Activated naive CD4-positive, alpha-beta T cell treated with anti-CD3 and anti-CD28 coated beads, Interleukin-2, amount 50 U/mL, for 16 hours (primary cell): Measurements from ENCODE around the gene BICD1.
A peak's percentile ranks its signal among the peaks of the same experiment; 100 is the strongest.
"Not testable (repeated sequence)": the region's sequence is repeated elsewhere in the genome, so short reads cannot be mapped to it uniquely, and the experiment has no call there.

ENCODE experiments used
- DNase-seq: peaks from one replicate; pipeline ENCODE4 v3.0.0-alpha.2; 2020

Gene BICD1

DNA sequence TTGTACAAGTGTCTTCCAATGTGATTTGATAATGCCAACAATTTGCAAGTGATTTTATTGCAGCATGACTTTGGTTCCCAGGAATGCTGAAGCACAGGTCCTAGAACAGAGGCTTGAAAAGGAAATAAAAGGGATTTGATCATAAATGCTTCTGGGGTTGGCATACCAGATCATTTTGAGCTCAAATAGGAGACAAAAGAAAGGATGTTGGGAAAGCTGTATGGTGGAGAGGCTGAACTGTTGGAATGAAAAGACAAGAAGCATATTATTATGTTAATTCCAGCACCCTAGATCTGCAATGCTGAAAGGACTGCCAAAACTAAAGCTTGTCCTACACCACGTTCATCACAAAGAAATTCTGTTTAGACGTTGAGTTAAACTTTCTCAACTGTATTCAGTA lies 143.1 kb downstream of the BICD1 start:
- no peak for DNase-seq

DNA sequence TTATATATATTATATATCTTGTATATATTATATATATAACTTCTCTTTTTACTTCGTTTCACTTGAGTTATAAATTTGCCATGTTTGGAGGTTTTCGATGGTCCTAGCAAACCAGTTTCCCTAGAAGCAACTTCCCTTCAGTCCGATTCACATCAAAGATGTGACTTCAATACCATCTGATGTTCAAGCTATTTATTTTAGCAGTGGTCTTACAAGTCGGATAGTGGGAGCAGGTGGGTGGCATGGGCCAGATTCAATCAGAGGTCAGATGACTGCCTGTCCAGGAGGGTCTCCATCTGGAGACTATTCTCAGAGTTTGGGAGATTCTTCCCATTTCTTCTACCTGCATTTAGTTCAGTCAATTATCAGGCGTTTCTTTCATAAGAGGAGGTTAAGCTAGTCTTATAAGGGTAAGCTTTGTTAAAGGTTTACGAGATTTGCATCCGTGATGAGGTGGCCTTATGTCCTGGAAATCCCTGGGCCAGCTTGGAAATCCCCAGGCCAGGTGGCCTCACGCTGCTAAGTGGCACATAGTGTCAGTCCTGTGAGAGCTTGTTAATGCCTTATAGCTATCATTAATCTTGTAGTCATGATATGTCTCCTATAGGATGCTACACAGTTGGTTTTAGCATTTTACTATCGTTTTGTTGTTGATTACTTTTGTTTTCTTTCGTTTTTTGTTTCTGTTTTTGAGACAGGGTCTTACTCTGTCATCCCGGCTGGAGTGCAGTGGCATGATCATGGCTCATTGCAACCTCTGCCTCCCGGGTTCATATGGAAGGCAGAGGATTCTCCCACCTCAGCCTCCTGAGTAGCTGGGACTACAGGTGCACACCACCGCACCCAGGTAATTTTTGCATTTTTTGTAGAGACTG lies 145.8 kb downstream of the BICD1 start:
- DNase-seq: no peak

DNA sequence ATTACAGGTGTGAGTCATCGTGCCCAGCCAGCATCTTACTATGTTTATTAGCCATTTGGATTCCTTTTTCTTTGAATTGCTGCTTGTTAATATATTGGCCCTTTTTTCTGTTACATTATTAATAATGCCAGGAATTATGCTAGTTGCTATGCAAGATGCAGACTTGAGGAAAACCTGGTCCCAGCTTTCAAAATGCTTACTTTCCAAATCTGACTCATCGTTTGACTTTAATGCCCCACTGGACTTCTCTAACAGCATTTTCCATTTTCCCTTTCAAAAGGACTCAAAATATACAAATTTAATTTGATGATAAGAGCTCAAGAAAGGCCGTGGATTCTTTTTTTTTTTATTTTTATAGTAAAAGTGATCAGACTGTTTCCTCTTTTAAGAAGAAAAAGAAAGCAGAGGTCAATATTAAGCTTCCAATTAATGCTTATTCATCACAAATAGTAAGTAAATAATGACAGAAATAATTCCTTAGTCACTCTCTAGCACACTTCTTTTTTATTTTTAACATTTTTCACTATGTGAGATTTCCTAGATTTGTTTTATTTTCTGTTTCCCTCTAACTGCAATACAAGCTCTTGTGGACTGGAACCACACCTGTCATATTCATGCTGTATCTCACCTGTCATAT lies 146.6 kb downstream of the BICD1 start:
- DNase-seq: no peak

DNA sequence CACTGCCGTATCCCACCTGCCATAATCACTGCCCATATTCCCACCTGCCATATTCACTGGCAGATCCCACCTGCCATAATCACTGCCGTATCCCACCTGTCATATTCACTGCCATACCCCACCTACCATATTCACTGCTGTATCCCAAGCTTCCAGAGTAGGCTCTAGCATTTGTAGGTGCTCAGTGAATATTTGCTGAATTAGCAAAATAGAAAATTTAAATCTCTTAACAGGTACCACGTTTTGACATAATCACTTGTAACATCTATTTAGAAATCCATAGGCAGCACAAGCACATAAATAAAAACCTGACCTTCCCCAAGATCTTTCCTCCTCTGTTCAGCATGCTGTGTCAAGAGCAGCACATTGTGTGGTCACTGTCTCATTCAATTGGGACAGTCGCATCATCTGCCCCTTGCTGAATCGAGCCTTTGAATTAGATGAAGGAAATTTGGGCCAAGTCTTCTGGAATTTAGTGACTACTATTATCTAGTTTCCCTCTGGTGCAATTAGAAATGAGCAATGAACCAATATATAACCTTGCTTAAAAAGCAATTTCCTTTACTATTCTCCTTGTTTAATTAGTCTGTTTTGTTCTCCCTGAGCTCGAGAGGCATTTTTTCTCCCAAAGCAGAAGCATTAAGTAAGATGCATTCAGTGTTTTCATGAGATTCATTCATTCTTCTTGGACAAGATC lies 147.8 kb downstream of the BICD1 start:
- DNase-seq: no peak

DNA sequence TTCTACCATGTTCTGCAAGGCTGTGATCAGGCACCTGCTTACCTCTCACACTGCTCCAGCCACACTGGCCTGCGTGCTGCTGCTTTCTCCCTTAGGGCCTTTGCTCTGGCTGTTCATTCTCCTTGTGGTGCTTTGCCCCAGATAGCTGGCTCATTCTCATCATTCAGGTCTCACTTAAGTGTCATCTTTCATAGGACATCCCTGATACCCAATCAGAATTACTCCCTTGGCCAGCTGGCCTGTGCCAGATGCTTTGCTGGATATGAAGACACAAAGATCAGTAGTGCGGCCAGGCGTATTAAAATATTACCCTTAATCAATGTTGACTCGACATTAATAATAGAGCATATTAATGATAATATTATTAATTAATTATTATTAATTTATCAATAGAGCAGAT lies 148.9 kb downstream of the BICD1 start:
- no peak for DNase-seq

DNA sequence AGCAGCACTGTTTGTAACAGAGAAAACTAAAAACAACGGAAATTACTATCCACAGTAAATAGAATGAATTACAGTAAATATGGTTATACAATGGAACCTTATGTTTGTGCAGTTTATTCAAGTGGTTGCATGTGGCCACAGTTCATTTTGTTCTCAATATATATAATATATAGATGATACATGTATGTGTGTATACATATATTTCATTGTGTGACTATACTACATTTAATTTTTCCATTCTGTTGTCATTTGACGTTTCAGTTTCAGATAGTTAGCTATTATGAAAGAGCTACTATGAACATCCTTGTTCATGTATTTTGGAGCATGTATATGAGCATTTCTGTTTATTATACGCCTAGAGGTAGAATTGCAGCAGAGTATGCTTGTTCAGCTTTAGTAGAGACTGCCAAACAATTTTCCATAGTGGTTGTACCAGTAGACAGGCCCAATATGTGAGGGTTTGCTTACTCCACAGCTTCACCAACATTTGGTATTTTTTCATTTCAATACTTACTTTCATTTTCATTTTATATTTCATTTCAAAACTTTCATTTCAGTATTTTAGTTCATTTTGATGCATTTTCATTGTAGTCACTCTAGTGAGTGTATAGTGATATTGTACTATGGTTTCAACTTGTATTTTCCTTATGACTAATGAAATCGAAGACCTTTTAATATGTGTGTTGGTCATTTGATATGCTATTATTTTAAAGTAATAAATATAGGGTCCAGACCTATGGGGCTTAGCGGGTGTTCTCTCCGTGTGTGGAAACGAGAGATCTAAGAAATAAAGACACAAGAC lies 151.2 kb downstream of the BICD1 start:
- DNase-seq: no peak

DNA sequence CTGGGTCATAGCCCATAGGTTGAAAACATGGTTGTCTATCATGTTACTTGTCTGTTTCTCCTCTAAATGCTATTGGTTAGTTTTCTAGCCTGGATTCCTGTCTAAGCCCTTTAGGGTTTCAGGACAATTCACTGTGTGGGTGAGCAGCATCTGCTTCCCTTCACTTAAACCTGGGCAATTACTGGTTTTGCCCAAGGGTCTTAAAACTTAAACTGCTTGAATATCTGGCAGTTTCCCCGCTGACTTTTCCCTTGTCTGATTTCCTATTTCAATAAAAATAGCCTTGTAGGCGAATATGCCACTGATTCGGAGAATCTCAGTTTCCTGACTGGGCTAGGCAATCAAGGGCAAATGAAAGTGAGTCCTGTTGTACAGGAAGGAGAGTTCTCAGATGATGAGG lies 154.0 kb downstream of the BICD1 start:
- no peak for DNase-seq

DNA sequence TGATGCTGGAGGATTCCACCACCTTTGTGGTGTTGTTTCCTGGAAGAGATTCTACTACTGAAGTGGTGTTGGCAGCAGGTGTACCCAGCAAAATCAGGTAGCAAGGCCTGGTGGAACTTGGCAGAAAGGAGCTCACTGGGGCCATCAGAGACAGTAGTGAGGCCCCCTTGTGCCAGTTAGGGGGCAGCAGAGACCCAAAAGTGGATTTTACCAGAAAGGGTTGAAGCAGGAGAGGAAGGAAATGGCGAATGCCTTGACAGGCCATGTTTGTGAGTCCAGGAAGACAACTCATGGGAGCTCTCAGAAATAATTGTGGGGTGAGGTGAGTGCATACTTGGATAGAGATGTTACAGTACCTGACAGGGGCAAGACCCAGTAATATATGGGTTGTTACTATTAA lies 155.0 kb downstream of the BICD1 start:
- DNase-seq: no peak

DNA sequence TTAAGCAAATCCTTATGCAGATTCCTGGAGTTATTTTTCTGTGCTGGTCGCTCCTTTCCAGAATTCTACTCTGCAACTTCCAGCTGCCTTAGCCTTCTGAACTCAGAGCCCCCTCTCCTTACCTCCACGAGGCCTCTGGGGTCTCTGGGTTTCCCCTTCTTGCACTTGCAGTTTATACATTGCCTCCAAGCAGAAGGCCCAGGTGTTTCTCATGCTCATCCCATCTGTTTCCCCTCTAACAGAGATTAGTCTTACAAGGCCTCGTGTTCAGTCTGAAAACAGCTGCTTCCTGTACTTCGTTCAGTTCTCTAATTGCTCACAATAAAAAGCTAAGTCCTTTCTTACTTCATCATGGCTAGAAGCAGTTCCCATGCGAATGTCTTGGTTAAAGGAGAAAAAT lies 158.3 kb downstream of the BICD1 start:
- no peak for DNase-seq

DNA sequence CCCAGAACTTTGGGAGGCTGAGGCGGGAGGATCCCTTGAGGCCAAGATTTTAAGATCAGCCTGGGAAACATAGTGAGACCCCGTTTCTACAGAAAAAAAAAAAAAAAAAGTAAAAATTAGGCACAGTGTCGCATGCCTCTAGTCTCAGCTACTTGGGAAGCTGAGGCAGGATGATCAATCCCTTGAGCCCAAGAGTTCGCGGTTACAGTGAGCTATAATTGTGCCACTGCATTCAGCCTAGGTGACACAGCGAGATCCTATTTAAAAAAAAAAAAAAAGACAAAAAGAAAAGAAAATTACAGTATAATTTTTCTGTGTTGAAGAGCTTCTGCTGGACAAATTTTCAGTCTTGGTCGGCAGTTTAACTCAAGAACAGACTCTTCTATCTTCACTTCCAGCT lies 158.8 kb downstream of the BICD1 start:
- DNase-seq: no peak

DNA sequence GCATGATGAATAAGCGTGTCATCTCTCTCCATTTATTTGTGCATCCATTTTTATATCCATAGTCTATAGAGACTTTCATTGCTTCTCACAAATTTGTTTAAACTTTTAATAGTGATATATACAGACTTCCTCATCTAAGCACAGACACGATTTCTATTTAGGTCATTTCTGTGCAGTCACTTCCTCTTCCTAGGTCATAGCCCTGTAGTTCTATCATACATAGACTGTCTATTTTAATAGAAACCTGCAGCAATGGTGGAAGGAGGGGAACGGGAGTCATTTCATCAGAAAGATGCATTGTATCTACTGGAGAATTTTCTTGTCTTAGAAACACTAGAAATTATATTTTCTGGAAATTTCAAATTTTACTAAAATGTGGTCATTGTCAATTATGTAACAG lies 159.3 kb downstream of the BICD1 start:
- no peak for DNase-seq

DNA sequence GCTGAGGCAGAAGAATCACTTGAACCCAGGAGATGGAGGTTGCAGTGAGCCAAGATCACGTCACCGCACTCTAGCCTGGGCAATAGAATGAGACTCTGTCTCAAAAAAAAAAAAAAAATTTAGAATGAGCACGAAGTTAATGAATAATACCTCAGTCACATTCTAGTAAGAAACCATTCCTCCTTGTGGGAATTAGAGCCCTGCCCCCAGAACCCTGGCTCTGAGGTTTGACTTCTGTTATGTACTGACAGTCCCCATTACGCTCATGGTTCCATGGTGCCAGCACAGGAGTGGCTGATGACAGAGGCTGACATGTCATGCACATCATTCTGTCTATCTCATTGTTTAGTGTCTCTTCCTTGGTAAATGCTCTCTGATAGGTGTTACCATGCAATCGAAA lies 160.1 kb downstream of the BICD1 start:
- DNase-seq: no peak

DNA sequence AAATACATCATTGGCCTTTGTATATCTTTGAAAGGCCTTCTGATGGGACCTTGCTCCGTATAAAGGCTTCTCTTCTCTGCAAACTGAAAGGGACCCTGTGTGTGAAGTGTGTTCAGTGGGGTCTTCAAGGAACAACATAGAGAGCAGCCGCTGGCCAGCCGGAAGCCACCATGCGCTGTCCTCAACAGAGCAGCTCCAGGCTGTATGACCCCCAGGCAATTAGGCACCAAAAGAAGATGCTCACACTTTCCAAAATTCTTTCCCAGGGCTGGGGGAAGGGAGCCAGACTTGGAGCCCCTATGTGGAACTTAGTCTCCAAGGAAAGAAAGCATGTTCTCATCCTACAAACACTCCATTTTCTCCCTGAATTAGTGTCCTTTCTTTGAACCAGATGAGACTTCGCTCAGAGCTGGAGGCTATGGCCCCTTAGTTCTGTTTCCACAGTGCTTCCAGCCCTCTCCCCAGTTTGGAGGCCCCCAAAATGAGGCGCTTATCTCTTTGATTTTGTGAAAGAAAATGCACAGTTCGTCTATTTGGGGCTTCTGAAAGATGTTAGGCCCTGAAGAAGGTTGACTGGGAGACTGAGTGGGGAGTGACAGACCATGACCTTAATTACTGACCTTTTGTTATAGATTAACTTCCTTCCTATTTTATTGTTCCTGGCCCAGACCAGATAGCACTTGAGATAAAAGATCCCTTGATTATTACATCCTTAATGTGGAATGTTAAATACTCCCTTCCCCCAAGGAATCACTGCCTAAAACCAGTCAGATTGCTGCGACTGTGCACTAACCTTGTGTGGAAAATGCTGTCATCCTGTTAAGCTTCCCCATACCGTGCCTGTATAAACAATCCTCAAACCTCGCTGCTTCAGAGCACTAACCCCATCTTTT lies 164.4 kb downstream of the BICD1 start:
- DNase-seq: no peak

DNA sequence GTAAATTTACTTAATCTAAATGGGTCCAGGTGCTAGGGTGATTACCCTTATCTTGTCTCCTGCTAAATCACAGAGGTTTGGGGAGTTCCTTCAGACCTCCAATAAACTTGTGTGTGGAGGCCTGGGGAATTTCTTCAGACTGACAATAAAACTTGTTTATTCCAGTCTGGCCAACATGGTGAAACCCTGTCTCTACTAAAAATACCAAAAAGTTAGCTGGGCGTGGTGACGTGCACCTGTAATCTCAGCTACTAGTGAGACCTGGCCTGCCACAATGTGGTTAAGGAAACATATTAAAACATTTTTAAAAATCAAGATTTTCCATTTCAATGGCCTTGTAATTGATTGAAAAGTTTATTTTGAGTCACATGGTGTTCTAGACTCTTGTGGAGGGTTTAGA lies 165.8 kb downstream of the BICD1 start:
- no peak for DNase-seq

DNA sequence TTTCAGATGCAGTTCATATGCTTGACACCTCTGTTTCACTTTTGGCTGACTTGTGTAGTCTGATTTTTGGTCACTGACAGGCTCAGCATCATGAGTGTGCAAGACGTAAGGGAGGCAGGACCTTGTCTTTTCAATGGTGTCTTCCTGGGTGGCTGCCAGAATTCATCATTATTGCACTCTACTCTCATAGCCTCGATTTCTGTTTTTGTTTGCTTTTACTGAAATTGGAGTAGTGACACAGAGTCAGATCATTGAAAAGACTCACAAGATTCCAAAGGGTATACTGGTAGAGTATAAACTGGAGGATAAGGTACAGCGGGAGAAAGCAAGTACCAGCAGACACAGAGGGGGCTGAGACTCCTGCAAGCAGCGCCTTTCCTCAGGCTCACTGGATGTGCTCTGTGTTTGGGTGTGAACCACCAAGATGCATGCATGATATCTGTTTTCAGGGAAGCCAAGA lies 166.4 kb downstream of the BICD1 start:
- no peak for DNase-seq

DNA sequence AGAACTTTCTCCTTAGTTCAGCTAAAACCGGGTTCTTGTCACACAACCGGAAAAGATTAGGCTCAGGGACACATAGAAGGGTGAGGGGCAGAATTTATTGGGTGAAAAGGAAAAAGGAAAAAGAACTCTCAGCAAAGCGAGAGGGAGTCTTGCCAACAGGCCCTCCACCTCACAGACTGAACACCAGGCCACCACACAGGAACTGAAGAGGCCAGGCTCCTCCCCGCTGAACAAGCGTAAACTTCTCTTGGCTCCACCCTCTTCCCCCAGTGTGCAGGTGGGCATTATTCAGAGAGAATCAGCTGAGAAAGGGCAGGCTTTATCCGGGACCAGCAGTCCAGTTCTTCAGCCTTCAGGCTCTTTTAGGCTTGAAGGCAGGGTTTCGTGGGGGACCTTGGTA lies 167.1 kb downstream of the BICD1 start:
- peak; percentile 52 for DNase-seq

DNA sequence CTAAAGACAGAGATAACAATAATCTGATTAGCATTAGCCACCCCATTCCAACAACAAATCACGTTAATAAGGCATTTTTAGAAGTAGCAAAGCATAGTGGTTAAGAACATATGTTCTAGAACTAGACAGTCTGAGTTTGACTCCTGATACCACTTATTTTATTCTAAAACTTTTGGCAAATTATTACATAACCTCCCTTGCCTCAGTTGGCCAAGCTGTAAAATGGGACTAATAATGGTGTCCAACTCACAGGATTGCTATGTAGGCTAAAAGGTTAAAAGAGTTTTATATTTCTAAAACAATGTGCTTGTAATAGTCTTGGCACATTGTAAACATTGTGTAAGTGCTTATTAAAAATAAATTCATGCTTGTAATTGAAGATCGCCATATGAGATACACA lies 168.0 kb downstream of the BICD1 start:
- DNase-seq: no peak

DNA sequence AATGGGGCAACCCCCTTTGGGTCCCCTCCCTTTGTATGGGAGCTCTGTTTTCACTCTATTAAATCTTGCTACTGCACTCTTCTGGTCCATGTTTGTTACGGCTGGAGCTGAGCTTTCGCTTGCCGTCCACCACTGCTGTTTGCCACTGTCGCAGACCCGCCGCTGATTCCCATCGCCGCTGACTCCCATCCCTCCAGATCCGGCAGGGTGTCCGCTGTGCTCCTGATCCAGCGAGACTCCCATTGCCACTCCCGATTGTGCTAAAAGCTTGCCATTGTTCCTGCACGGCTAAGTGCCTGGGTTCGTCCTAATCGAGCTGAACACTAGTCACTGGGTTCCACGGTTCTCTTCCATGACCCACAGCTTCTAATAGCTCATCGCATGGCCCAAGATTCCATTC lies 168.9 kb downstream of the BICD1 start:
- DNase-seq: not testable (repeated sequence)

DNA sequence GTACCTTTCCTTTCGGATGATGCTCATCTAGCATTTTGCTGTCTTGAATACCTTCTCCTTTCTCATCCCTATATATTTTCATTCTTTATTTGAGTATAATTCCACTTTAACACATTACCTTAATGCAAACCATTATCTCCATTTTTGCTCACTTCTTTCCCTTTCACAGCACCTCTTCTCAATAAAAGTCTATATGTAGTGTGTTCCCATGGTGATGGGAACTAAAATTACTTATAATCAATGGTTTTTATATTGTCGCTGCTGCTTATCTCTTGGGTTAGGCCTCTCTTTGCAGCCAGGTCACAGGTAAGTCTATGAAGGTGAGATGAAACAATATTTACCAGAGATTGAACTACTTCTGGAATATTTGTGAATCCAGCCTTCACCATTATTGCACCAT lies 171.1 kb downstream of the BICD1 start:
- DNase-seq: no peak

DNA sequence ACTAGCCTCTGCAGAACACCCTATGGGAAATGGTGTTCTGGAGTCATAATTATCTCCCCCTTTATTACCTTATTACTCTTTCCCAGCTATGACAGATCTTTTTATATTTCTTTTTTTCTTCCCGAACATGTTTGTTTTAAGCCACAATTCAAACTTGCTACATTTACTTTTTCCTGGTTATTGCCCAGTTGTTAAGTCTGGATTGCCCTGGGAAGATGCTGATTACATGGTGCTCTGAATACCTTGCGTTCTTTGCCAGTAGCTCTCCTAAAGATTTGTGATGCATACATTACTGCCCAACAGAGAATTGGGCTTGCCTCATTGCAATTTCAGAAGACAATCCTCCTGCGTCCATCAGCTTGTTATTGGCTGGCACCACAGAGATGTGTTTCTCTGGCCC lies 174.5 kb downstream of the BICD1 start:
- DNase-seq: no peak

DNA sequence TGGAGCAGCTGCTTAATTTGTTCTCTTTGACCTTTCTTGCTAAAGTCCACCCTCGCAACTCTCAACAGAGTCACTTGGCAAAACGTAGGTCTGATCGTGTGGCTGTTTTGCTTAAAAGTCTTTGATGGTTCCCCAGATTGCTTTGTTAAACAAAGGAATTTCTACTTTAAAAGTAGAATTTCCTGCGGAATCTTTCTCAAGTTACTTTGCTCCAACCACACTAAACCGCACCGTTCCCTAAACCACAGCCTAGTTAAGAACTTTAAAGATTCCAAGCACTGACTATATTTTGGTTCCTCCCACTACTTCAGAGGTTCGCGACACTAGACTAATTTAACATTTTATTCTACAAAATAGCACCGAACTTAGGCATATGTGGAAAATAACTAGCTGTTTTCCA lies 177.9 kb downstream of the BICD1 start:
- DNase-seq: no peak

DNA sequence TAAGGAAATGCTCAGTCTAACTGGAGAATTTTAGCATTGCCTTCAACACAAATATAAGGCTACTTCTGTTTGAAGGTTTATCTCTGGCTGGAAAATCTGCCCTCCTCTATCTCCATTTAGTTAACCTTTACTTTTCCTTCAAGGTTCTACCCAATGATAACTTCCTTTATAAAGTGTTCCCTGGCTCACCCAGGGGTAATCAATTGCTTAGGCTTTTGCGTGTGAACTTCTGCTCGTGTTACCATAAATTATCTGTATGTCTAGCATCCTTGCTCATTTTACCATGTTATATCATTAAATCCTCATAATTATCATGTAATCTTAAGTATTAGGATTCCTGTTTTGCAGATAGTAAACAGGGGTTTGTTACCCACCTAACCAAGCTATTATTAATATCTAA lies 178.4 kb downstream of the BICD1 start:
- DNase-seq: no peak
